ENCODE measurements around the gene TNFRSF9.
"Not testable (repeated sequence)": the region's sequence is repeated elsewhere in the genome, so short reads cannot be mapped to it uniquely, and the experiment has no call there.

TNFRSF9 gene

DNA sequence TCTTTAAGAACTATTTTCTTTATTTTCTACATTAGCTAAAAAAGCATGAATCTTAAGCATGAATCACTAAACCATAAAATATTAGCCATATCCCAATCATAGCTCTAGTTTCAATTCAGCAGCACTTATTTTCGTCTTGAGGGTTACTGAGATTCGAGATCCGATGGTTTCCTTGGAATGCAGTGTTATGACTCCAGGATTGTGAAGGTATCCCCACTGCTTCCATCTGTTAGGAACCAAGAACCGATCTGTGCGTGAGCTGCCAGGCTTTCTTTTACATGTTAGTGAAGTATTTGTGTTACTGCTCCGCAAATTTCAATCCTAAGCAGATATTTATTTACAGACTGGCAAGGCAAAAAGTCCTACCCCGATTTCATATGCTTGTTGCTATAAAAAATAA is 18.8 kb downstream of the TNFRSF9 start:
- TF ChIP-seq, protein P1, sequence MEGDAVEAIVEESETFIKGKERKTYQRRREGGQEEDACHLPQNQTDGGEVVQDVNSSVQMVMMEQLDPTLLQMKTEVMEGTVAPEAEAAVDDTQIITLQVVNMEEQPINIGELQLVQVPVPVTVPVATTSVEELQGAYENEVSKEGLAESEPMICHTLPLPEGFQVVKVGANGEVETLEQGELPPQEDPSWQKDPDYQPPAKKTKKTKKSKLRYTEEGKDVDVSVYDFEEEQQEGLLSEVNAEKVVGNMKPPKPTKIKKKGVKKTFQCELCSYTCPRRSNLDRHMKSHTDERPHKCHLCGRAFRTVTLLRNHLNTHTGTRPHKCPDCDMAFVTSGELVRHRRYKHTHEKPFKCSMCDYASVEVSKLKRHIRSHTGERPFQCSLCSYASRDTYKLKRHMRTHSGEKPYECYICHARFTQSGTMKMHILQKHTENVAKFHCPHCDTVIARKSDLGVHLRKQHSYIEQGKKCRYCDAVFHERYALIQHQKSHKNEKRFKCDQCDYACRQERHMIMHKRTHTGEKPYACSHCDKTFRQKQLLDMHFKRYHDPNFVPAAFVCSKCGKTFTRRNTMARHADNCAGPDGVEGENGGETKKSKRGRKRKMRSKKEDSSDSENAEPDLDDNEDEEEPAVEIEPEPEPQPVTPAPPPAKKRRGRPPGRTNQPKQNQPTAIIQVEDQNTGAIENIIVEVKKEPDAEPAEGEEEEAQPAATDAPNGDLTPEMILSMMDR (IDR thresholded peaks at IDR 0.05; ENCODE audit: low read depth, low read length): no peak
- TF ChIP-seq MYC (IDR thresholded peaks at IDR 0.05; ENCODE audit: low read depth, low read length) (no peak), POLR2A (IDR thresholded peaks at IDR 0.05; ENCODE audit: extremely low read depth, insufficient read length) (no peak)
- TF ChIP-seq, protein P2, sequence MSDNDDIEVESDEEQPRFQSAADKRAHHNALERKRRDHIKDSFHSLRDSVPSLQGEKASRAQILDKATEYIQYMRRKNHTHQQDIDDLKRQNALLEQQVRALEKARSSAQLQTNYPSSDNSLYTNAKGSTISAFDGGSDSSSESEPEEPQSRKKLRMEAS (IDR thresholded peaks at IDR 0.05; ENCODE audit: low read depth, low read length): no peak
- DNase-seq (ENCODE audit: low read depth): no peak
- H3K4me3 ChIP-seq (ENCODE audit: low read depth, low read length): no peak overlapping the region

DNA sequence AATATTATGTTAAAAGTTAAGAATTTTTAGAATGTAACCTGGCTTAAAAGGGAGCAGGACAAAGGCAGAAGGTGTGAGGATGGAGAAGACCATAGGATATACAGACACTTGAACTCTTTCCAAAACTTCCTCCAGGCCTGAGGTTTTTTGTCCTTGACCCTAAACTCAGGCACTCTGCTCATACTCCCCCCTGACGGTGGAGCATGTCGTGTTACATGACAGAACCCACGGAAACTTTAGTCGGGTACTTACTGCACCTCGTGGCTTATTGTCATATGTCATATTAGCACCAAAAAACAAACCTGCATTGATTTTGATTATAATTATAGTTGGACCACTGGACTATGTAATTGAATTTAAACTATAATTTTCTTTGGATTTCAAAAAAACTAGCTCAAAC is 20.8 kb downstream of the TNFRSF9 start:
- no peak overlapping the region for H3K4me3 ChIP-seq (ENCODE audit: low read depth, low read length)
- TF ChIP-seq, protein P2 (IDR thresholded peaks at IDR 0.05; ENCODE audit: low read depth, low read length): no peak
- TF ChIP-seq MYC (IDR thresholded peaks at IDR 0.05; ENCODE audit: low read depth, low read length) (no peak), POLR2A (IDR thresholded peaks at IDR 0.05; ENCODE audit: extremely low read depth, insufficient read length) (no peak)
- TF ChIP-seq, protein P1 (IDR thresholded peaks at IDR 0.05; ENCODE audit: low read depth, low read length): no peak
- DNase-seq (ENCODE audit: low read depth): no peak

DNA sequence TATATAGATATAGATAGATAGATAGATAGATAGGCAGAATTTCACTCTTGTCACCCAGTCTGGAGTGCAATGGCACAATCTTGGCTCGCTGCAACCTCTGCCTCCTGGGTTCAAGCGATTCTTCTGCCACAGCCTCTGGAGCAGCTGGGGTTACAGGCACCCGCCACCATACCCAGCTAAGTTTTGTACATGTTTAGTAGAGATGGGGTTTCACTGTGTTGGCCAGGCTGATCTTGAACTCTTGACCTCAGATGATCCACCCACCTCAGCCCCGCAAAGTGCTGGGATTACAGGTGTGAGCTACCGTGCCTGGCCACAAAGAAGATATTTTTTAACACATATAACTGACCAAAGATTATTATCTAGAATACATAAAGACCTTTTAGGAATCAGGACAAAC is 22.7 kb downstream of the TNFRSF9 start:
- not testable (repeated sequence) for DNase-seq (ENCODE audit: low read depth); H3K4me3 ChIP-seq (ENCODE audit: low read depth, low read length)

DNA sequence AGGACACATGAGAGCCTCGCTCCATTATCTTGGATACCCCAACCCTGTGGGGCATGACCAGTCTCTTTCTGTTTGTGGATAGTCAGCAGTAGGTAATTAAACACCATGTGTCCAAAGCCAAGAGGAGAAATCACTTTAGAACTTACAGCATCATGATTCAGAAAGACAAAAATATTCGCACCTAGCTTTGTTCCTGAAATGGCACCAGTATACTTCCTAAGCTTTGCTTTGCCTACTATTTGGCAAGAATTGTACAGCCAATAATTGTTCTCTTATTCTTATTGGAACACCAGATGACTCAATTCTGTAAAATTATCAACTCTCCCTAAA is 24.2 kb downstream of the TNFRSF9 start:
- H3K4me3 ChIP-seq (ENCODE audit: low read depth, low read length): no peak overlapping the region
- TF ChIP-seq POLR2A (IDR thresholded peaks at IDR 0.05; ENCODE audit: extremely low read depth, insufficient read length) (no peak), MYC (IDR thresholded peaks at IDR 0.05; ENCODE audit: low read depth, low read length) (no peak)
- TF ChIP-seq, protein P2 (IDR thresholded peaks at IDR 0.05; ENCODE audit: low read depth, low read length): no peak
- TF ChIP-seq, protein P1 (IDR thresholded peaks at IDR 0.05; ENCODE audit: low read depth, low read length): no peak
- DNase-seq (ENCODE audit: low read depth): no peak

DNA sequence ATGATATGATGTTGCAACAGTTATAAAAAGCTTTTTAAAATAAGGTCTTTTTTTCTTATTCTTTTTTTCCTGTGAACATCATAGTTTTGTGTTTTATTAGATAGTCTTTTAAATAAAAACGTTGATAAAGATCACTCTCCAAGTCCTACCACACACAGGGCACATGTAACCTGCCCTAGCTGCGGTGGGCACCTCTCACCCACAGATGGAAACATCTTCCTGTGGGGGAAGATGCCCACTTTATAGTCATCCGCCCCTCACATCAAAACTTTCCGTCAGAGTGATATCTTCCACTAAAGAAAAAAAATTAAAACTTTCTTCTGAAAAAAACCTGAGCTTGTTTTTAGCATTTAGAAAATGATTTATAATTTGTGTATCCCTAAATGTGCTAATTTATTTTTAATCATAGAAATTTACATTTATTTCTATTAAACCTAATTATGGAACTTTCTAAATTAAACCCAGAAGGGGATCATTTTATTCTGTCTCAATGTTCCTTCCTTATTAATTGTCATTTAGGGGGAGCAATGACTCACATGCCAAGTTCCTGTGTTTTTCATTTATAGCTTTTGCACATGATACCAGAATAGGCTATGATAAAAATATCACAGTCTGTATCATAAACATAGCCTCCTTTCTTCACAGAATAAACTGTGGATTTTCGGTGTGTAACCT is 24.7 kb downstream of the TNFRSF9 start:
- no peak overlapping the region for H3K4me3 ChIP-seq (ENCODE audit: low read depth, low read length)
- DNase-seq (ENCODE audit: low read depth): no peak
- no peak for TF ChIP-seq POLR2A (IDR thresholded peaks at IDR 0.05; ENCODE audit: extremely low read depth, insufficient read length)
- TF ChIP-seq, protein P2 (IDR thresholded peaks at IDR 0.05; ENCODE audit: low read depth, low read length): no peak
- no peak for TF ChIP-seq MYC (IDR thresholded peaks at IDR 0.05; ENCODE audit: low read depth, low read length)
- TF ChIP-seq, protein P1 (IDR thresholded peaks at IDR 0.05; ENCODE audit: low read depth, low read length): no peak

DNA sequence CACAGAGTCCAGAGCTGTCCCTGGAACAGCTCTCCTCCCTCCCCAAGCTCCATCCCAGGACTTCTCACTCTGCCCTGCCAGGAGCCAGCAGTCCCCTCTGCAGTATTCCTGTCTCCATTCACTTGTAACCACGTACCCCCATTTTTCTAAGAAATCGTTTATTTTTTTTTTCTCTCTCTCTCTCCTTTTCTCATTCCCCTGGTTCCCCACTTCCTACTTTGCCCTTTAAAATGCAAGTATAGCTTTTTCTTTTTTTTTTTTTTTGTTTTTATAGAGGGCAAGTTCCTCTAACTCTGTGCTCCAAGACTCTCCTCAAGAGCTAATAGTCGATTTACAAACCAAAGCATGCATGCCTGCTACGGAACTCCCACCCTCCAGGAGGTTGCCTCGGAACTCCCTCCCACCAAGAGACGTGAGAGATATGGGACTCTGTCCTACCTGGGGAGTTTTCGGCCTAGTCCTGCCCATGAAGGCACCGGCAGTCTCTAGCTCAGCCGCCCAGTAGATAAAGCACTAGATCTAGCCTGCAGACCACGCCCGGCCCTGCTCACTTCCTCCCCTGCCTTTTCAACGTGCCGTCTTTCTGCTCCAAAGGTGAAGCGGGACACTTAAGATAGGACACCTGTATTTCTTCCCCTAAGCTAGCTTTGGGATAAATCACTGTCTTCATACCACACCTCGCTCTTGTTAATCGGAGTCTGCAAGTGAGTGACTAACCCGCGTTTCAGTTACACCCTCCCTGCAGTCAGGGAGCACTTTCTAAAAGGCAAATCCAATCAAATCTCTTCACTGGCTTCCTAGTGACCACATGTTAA is 27.7 kb downstream of the TNFRSF9 start:
- TF ChIP-seq MYC (IDR thresholded peaks at IDR 0.05; ENCODE audit: low read depth, low read length) (no peak), POLR2A (IDR thresholded peaks at IDR 0.05; ENCODE audit: extremely low read depth, insufficient read length) (no peak)
- TF ChIP-seq, protein P2 (IDR thresholded peaks at IDR 0.05; ENCODE audit: low read depth, low read length): no peak
- TF ChIP-seq, protein P1 (IDR thresholded peaks at IDR 0.05; ENCODE audit: low read depth, low read length): no peak
- no peak overlapping the region for H3K4me3 ChIP-seq (ENCODE audit: low read depth, low read length)
- no peak for DNase-seq (ENCODE audit: low read depth)

All from NB4 (cell line).